Colonic mucosa (tissue), 4 donors: Measurements from ENCODE around the gene MRPL10. TPM values are rescaled to one million over a fixed set of nuclear protein-coding genes. Genes with fewer than 3 reads are reported as not detected.

Source experiments
- DNase-seq: peaks from one replicate; pipeline ENCODE4 v3.0.0-alpha.2; 2020
- H3K27ac ChIP-seq: fragments of 200-600 bp; one replicate; pipeline ENCODE4 v1.8.0; 2021
- H3K27me3 ChIP-seq: fragments of 200-600 bp; one replicate; pipeline ENCODE4 v1.8.0; 2021
- H3K36me3 ChIP-seq: fragments of 200-600 bp; one replicate; pipeline ENCODE4 v1.8.0; 2021
- H3K4me1 ChIP-seq: fragments of 200-600 bp; one replicate; pipeline ENCODE4 v1.8.0; 2021; ENCODE audit warnings: mild to moderate bottlenecking
- H3K4me3 ChIP-seq: fragments of 200-600 bp; one replicate; pipeline ENCODE4 v1.8.0; 2021
- H3K9ac ChIP-seq, 2 donors: one replicate each; pipeline ENCODE4 v1.7.0; 2013; ENCODE audit warnings: control low read depth in 2 of 2, low read depth in 2 of 2, low read length in 2 of 2
- H3K9me3 ChIP-seq: fragments of 200-600 bp; one replicate; pipeline ENCODE4 v1.8.0; 2021
- intact Hi-C: fragments of 100-400 bp; cut with DNase I; formaldehyde crosslinking; loops from one replicate; pipeline ENCODE4 v1.14.1; 2022
- total RNA-seq, 2 donors: library from RNA; stranded (reverse); fragmentation: NEBNext Ultra II Directional in 1 of 2; extraction: Animal tissue kit (Norgen Biotek cat#: 25700) in 1 of 2; gene quantifications; one replicate each; pipeline ENCODE4 v1.2.1, GENCODE V29; 2021
- TF ChIP-seq, protein P1 (sequence below): fragments of 200-600 bp; IDR thresholded peaks from one replicate; pipeline ENCODE4 v1.8.0; 2022; ENCODE audit warnings: antibody characterized with exemption, mild to moderate bottlenecking
- donor health status: healthy.
- donor health status: DM: no; HTN: no; CAD: no.
- donor health status: DM: no; HTN: no; CAD: no.

The MRPL10 gene
- total RNA-seq, 2 donors from 2014 or later, result 32.2 to 50.8 TPM

DNA sequence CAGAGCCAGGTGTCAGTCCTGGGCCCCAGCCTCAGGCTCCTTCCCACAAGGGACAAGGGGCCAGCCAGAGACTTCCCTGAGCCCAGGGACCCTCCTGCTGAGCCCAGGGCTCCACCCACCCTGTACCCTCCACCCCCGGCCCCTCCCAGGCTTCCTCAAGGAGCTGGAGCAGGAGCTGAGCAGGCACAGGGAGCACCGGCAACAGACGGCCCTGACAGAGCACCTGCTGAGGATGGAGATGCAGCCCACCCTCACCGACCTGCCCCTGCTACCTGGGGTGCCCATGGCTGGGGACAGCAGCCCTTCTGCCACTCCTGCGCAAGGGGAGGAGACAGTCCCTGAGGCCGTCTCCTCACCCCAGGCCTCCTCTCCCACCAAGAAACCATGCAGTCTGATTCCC lies 5.3 kb upstream of the MRPL10 start:
- Histone ChIP-seq H3K27me3 (no peaks in the 10 kb centered on the region), H3K9ac (no peak overlapping the region), H3K36me3 (no peaks in the 10 kb centered on the region), H3K4me1 (peaks cover 7% of the 10 kb centered on the region), H3K27ac (no peak overlapping the region), H3K9me3 (no peaks in the 10 kb centered on the region), H3K4me3 (no peak overlapping the region)
- DNase-seq, result no peak
- TF ChIP-seq, protein P1, sequence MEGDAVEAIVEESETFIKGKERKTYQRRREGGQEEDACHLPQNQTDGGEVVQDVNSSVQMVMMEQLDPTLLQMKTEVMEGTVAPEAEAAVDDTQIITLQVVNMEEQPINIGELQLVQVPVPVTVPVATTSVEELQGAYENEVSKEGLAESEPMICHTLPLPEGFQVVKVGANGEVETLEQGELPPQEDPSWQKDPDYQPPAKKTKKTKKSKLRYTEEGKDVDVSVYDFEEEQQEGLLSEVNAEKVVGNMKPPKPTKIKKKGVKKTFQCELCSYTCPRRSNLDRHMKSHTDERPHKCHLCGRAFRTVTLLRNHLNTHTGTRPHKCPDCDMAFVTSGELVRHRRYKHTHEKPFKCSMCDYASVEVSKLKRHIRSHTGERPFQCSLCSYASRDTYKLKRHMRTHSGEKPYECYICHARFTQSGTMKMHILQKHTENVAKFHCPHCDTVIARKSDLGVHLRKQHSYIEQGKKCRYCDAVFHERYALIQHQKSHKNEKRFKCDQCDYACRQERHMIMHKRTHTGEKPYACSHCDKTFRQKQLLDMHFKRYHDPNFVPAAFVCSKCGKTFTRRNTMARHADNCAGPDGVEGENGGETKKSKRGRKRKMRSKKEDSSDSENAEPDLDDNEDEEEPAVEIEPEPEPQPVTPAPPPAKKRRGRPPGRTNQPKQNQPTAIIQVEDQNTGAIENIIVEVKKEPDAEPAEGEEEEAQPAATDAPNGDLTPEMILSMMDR, result no peak
- intact Hi-C loops, result no loop called here

DNA sequence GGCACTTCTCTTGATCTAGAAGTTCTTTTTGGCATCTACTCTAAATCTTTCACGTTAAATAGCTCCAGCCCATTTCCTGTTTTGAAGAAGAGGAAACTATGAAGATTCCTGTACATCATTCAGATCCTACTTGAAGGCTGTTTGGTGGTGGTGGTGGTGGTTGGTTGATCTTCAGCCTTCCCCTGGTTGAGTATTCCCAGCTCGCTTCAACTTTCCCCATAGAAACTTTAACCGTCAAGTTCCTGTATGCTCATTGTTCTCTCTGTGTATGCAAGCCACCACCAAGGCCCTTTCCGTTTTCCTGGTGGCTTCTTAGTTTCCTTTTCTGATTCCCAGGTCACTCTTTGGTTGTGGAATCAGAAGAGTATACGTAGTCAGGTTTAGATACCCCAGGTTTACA lies 3.4 kb upstream of the MRPL10 start:
- intact Hi-C loops, result no loop called here
- H3K27me3 ChIP-seq, result no peaks in the 10 kb centered on the region
- no peak overlapping the region for H3K27ac ChIP-seq
- H3K4me3 ChIP-seq, result no peak overlapping the region
- no peaks in the 10 kb centered on the region for H3K9me3 ChIP-seq
- no peak overlapping the region for H3K9ac ChIP-seq
- TF ChIP-seq, protein P1, result no peak
- H3K4me1 ChIP-seq, result peaks cover 9% of the 10 kb centered on the region
- DNase-seq, result no peak
- no peaks in the 10 kb centered on the region for H3K36me3 ChIP-seq

- H3K27ac ChIP-seq, result peak overlapping the region; percentile 72
- no peaks in the 10 kb centered on the region for H3K9me3 ChIP-seq
- TF ChIP-seq, protein P1, result no peak
- no peak for DNase-seq
- intact Hi-C loops, result no loop called here
- H3K27me3 ChIP-seq, result no peaks in the 10 kb centered on the region
- H3K4me3 ChIP-seq, result peak overlapping the region; percentile 78
- peak overlapping the region; percentile 53 to 66 for H3K9ac ChIP-seq
- no peaks in the 10 kb centered on the region for H3K36me3 ChIP-seq
- H3K4me1 ChIP-seq, result peaks cover 9% of the 10 kb centered on the region
Measured at GRCh38 chr17:47831934-47832327, 590 bp upstream of the MRPL10 start.

GRCh38 chr17:47830396-47831002 lies 842 bp downstream of the MRPL10 start:
- Histone ChIP-seq H3K9me3 (no peaks in the 10 kb centered on the region), H3K27ac (peak overlapping the region; percentile 72), H3K9ac (peak overlapping the region; percentile 74 to 91), H3K36me3 (peaks cover 5% of the 10 kb centered on the region), H3K27me3 (no peaks in the 10 kb centered on the region), H3K4me1 (peaks cover 9% of the 10 kb centered on the region), H3K4me3 (peak overlapping the region; percentile 78)
- DNase-seq, result peak; percentile 48
- intact Hi-C loops, result no loop called here
- TF ChIP-seq, protein P1, result no peak

GRCh38 chr17:47829870-47830269 lies 1.5 kb downstream of the MRPL10 start:
- no peak for DNase-seq
- Histone ChIP-seq H3K27ac (no peak overlapping the region), H3K27me3 (no peaks in the 10 kb centered on the region), H3K36me3 (peaks cover 5% of the 10 kb centered on the region), H3K9me3 (no peaks in the 10 kb centered on the region), H3K4me3 (no peak overlapping the region), H3K4me1 (peaks cover 9% of the 10 kb centered on the region), H3K9ac (peak overlapping the region in 1 of 2 donors; percentile 74)
- TF ChIP-seq, protein P1, result no peak
- intact Hi-C loops, result no loop called here
